Loucy (cell line): ENCODE results near the gene IFT22.

Experiments
- H2AFZ ChIP-seq: fragments of 200-600 bp; sonication (generic); 2 replicates; pipeline ENCODE4 v1.6.0; 2016; ENCODE audit warnings: antibody characterized with exemption, mild to moderate bottlenecking, low read length, moderate library complexity
- H3F3A ChIP-seq: fragments of 200-600 bp; 2 replicates; pipeline ENCODE4 v1.6.0; 2016; ENCODE audit warnings: antibody characterized with exemption, low read depth, mild to moderate bottlenecking
- H3K27me3 ChIP-seq: fragments of 200-600 bp; sonication (generic); 2 replicates; pipeline ENCODE4 v1.6.1; 2014; ENCODE audit warnings: low read length, mild to moderate bottlenecking; ENCODE audit not compliant: insufficient read depth, poor library complexity, severe bottlenecking
- H3K36me3 ChIP-seq: fragments of 200-600 bp; sonication (generic); 2 replicates; pipeline ENCODE4 v1.6.1; 2016; ENCODE audit warnings: low read length; ENCODE audit not compliant: insufficient read depth
- H3K4me1 ChIP-seq: fragments of 200-600 bp; sonication (generic); 2 replicates; pipeline ENCODE4 v1.5.1; 2014; ENCODE audit warnings: low read length, mild to moderate bottlenecking; ENCODE audit not compliant: insufficient read depth, poor library complexity, severe bottlenecking
- H3K4me2 ChIP-seq: fragments of 200-600 bp; sonication (generic); 2 replicates; pipeline ENCODE4 v1.6.0; 2014; ENCODE audit warnings: antibody characterized with exemption, low read length, low read depth, mild to moderate bottlenecking; ENCODE audit not compliant: poor library complexity, severe bottlenecking
- H3K4me3 ChIP-seq: fragments of 200-600 bp; sonication (generic); 2 replicates; pipeline ENCODE4 v1.5.1; 2014; ENCODE audit warnings: low read length, mild to moderate bottlenecking, mixed read lengths; ENCODE audit not compliant: poor library complexity, severe bottlenecking
- H3K79me2 ChIP-seq: fragments of 200-600 bp; sonication (generic); 2 replicates; pipeline ENCODE4 v1.6.1; 2014; ENCODE audit warnings: low read length; ENCODE audit not compliant: insufficient read depth
- H3K9ac ChIP-seq: fragments of 200-600 bp; sonication (generic); 2 replicates; pipeline ENCODE4 v1.6.0; 2014; ENCODE audit warnings: mild to moderate bottlenecking, low read depth, low read length, moderate library complexity; ENCODE audit not compliant: poor library complexity, severe bottlenecking
- H3K9me2 ChIP-seq: fragments of 200-600 bp; sonication (generic); replicated peaks from 2 replicates; pipeline ENCODE4 v1.6.1; 2016; ENCODE audit warnings: low read depth, low read length, mixed read lengths
- H3K9me3 ChIP-seq: fragments of 200-600 bp; sonication (generic); 2 replicates; pipeline ENCODE4 v1.6.1; 2014; ENCODE audit warnings: mild to moderate bottlenecking, antibody characterized with exemption, low read length, low read depth; ENCODE audit not compliant: insufficient read depth
- H4K20me1 ChIP-seq: fragments of 200-600 bp; sonication (generic); 2 replicates; pipeline ENCODE4 v1.6.0; 2014; ENCODE audit warnings: antibody characterized with exemption, low read length, mild to moderate bottlenecking; ENCODE audit not compliant: insufficient read depth, poor library complexity, severe bottlenecking
- CTCF ChIP-seq: fragments of 200-600 bp; sonication (generic); conservative IDR thresholded peaks from 2 replicates; pipeline ENCODE4 v1.5.1; 2014; ENCODE audit warnings: mild to moderate bottlenecking, antibody characterized with exemption, low read length
- EZH2phosphoT487 ChIP-seq: fragments of 200-600 bp; IDR thresholded peaks from 2 replicates; pipeline ENCODE4 v1.6.1; 2018; ENCODE audit warnings: antibody characterized with exemption, mild to moderate bottlenecking, moderate library complexity, borderline replicate concordance

The IFT22 gene

GRCh38 chr7:101321491-101322401 is at the start of gene IFT22:
IFT22 (minus strand) TSS chr7:101321812; CDS start chr7:101321709, 103 bp downstream.
- Histone ChIP-seq H3F3A (no peaks in the 10 kb centered on the region; the same call in 1 of the 2 replicates), H3K36me3 (no peaks in the 10 kb centered on the region), H2AFZ (peak within 1 kb of the TSS; percentile 95), H3K9me3 (no peaks in the 10 kb centered on the region), H3K27me3 (no peaks in the 10 kb centered on the region), H3K4me1 (peaks cover 16% of the 10 kb centered on the region), H3K9me2 (no peaks in the 10 kb centered on the region), H3K79me2 (no peaks in the 10 kb centered on the region), H3K4me2 (peak within 1 kb of the TSS; percentile 88), H4K20me1 (no peaks in the 10 kb centered on the region), H3K9ac (peak within 1 kb of the TSS; percentile 97), H3K4me3 (peak within 1 kb of the TSS; percentile 93)
- TF ChIP-seq EZH2phosphoT487 (no peak), CTCF (peak; percentile 43)

GRCh38 chr7:101370836-101371235 is 49.2 kb upstream of the IFT22 start:
- Histone ChIP-seq H3K27me3 (no peaks in the 10 kb centered on the region), H3K4me3 (no peak overlapping the region), H3K9me3 (no peaks in the 10 kb centered on the region), H3K4me2 (no peak overlapping the region), H3K36me3 (no peaks in the 10 kb centered on the region), H4K20me1 (no peaks in the 10 kb centered on the region), H2AFZ (no peak overlapping the region), H3K79me2 (no peaks in the 10 kb centered on the region), H3K4me1 (peaks cover 5% of the 10 kb centered on the region), H3K9ac (no peak overlapping the region), H3F3A (no peaks in the 10 kb centered on the region), H3K9me2 (no peaks in the 10 kb centered on the region)
- TF ChIP-seq CTCF (no peak), EZH2phosphoT487 (no peak)

- H2AFZ ChIP-seq: no peak overlapping the region
- no peak for TF ChIP-seq CTCF
- TF ChIP-seq EZH2phosphoT487: no peak
- no peak overlapping the region for H3K9ac ChIP-seq
- no peaks in the 10 kb centered on the region for H3K36me3 ChIP-seq
- H4K20me1 ChIP-seq: no peaks in the 10 kb centered on the region
- H3K9me3 ChIP-seq: no peaks in the 10 kb centered on the region
- no peaks in the 10 kb centered on the region for H3F3A ChIP-seq
- no peaks in the 10 kb centered on the region for H3K79me2 ChIP-seq
- H3K4me3 ChIP-seq: no peak overlapping the region
- H3K27me3 ChIP-seq: no peaks in the 10 kb centered on the region
- H3K9me2 ChIP-seq: no peaks in the 10 kb centered on the region
- H3K4me2 ChIP-seq: no peak overlapping the region
- H3K4me1 ChIP-seq: peaks cover 5% of the 10 kb centered on the region
These were observed 47.0 kb upstream of the IFT22 start for GRCh38 chr7:101368422-101369165.
